Measurements from ENCODE around the gene SEMG2. TPM values are rescaled to one million over a fixed set of nuclear protein-coding genes. Genes with fewer than 3 reads are reported as not detected.

The SEMG2 gene, protein sequence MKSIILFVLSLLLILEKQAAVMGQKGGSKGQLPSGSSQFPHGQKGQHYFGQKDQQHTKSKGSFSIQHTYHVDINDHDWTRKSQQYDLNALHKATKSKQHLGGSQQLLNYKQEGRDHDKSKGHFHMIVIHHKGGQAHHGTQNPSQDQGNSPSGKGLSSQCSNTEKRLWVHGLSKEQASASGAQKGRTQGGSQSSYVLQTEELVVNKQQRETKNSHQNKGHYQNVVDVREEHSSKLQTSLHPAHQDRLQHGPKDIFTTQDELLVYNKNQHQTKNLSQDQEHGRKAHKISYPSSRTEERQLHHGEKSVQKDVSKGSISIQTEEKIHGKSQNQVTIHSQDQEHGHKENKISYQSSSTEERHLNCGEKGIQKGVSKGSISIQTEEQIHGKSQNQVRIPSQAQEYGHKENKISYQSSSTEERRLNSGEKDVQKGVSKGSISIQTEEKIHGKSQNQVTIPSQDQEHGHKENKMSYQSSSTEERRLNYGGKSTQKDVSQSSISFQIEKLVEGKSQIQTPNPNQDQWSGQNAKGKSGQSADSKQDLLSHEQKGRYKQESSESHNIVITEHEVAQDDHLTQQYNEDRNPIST
- not detected for total RNA-seq

- intact Hi-C loops (cut with DNase I) = no loop called here
- ATAC-seq (no peak), DNase-seq (ENCODE audit: low spot score) (no peak)
These were observed at the start of gene SEMG2 for GRCh38 chr20:45221076-45221475. SEMG2 (plus strand) TSS chr20:45221373; CDS start chr20:45221390, 17 bp downstream.

- no peak for DNase-seq (ENCODE audit: low spot score)
- intact Hi-C loops (cut with DNase I) = no loop called here
These were observed 47.7 kb upstream of the SEMG2 start for GRCh38 chr20:45173522-45173921.

GRCh38 chr20:45174434-45175364 lies 46.5 kb upstream of the SEMG2 start, which contains the start of gene PI3:
PI3 (plus strand) TSS chr20:45174902; CDS start chr20:45174923, 21 bp downstream.
- no peak for ATAC-seq
- no peak for DNase-seq (ENCODE audit: low spot score)
- intact Hi-C loops (cut with DNase I) = no loop called here

More at GRCh38 chr20:45173522-45173921, 47.7 kb upstream of the SEMG2 start:
- ATAC-seq = no peak

GRCh38 chr20:45176526-45177267 lies 44.5 kb upstream of the SEMG2 start:
- intact Hi-C loops (cut with DNase I) = no loop called here
- DNase-seq (ENCODE audit: low spot score) (no peak), ATAC-seq (no peak)

- intact Hi-C loops (cut with DNase I) = no loop called here
- DNase-seq (ENCODE audit: low spot score) (no peak), ATAC-seq (no peak)
These were observed 42.0 kb upstream of the SEMG2 start for GRCh38 chr20:45179166-45179565.

GRCh38 chr20:45181639-45182038 lies 39.5 kb upstream of the SEMG2 start:
- DNase-seq (ENCODE audit: low spot score) = no peak
- ATAC-seq = no peak

GRCh38 chr20:45183084-45183483 lies 38.1 kb upstream of the SEMG2 start:
- ATAC-seq = no peak
- intact Hi-C loops (cut with DNase I) = no loop called here
- no peak for DNase-seq (ENCODE audit: low spot score)

More at GRCh38 chr20:45181639-45182038, 39.5 kb upstream of the SEMG2 start:
- intact Hi-C loops (cut with DNase I) = no loop called here

- no peak for ATAC-seq
- DNase-seq (ENCODE audit: low spot score) = no peak
- intact Hi-C loops (cut with DNase I) = no loop called here
These were observed 33.5 kb upstream of the SEMG2 start for GRCh38 chr20:45187693-45188092.

DNA sequence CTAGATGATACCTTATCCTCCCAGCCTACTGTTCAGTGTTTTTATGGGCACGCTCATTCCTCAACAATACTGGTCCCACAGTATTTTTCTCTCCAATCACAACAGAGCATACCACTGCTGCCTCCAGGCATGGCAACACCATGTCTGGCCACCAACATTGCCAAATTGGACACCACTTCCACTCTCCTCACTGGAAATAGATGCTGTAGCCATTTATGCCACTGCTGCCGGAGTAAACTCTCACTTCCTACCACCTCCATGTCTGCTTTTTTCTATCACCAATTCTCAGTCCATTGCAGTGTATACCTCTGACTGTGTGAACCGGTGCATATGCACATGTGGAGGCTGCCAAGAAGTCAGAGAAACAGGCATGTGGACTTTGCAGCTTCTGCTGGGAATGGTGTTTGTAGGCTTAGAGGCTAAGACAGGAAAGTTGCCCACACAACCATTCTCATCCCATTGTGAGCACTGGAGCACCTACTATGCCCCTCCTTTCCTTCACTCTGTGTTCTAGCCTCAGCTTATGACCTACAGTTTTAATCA lies 32.0 kb upstream of the SEMG2 start:
- DNase-seq (ENCODE audit: low spot score) = no peak
- ATAC-seq = no peak
- intact Hi-C loops (cut with DNase I) = no loop called here

- intact Hi-C loops (cut with DNase I) = no loop called here
- DNase-seq (ENCODE audit: low spot score) (no peak), ATAC-seq (no peak)
These were observed 31.3 kb upstream of the SEMG2 start for GRCh38 chr20:45189861-45190260.

GRCh38 chr20:45191926-45192325 lies 29.2 kb upstream of the SEMG2 start:
- intact Hi-C loops (cut with DNase I) = no loop called here
- DNase-seq (ENCODE audit: low spot score) (no peak), ATAC-seq (no peak)

DNA sequence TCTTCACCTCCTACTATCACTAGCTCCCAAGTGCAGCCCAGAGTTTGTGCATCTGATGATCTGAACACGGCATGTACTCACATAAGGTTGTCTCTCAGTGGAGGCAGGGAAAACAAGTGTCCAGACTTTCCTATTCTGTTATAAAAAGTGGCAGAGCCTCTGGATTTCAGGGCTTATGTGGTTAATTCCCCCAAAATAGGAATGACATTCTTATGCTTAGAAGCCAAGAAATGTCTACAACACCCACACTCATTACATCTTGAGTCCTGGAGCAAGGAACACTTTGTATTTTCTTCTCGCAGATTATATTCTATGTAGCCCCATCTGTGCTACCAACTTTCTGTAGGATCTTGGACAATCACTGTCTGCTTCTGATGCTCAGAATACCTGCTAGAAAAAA lies 27.8 kb upstream of the SEMG2 start:
- intact Hi-C loops (cut with DNase I) = no loop called here
- no peak for DNase-seq (ENCODE audit: low spot score)
- no peak for ATAC-seq

DNA sequence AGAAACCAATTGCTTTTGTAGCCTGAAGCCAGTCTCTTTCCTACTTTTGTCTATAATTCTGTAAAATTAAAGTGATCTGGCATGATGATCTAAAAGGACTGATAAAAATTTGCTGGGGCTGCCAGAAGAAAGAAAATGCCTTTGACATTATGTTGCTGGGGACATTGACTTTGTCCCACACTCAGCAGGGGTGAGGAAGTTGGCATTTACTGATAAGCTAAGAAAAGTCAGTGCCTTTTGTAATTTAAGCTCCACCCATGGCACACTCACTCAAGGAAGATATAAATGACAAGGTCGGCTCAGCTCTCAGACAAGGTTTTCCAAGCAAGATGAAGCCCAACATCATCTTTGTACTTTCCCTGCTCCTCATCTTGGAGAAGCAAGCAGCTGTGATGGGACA lies 14.4 kb upstream of the SEMG2 start, which contains the start of gene SEMG1:
SEMG1 (plus strand) TSS at position 309 of the 400 bp plus-strand sequence; CDS start at position 330, 21 bp downstream.
- intact Hi-C loops (cut with DNase I) = no loop called here
- ATAC-seq = no peak
- no peak for DNase-seq (ENCODE audit: low spot score)

- intact Hi-C loops (cut with DNase I) = no loop called here
- no peak for DNase-seq (ENCODE audit: low spot score)
- no peak for ATAC-seq
These were observed 11.2 kb upstream of the SEMG2 start for GRCh38 chr20:45209924-45210323.

- no peak for ATAC-seq
- DNase-seq (ENCODE audit: low spot score) = no peak
- intact Hi-C loops (cut with DNase I) = no loop called here
These were observed 9.4 kb upstream of the SEMG2 start for GRCh38 chr20:45211569-45212474.

GRCh38 chr20:45212836-45213235 lies 8.3 kb upstream of the SEMG2 start:
- DNase-seq (ENCODE audit: low spot score) = no peak
- ATAC-seq = no peak
- intact Hi-C loops (cut with DNase I) = no loop called here

- ATAC-seq = no peak
- DNase-seq (ENCODE audit: low spot score) = no peak
- intact Hi-C loops (cut with DNase I) = no loop called here
These were observed 3.0 kb upstream of the SEMG2 start for GRCh38 chr20:45218124-45218523.
